Neural progenitor cell (in vitro differentiated cells): ENCODE measurements around the gene TNPO2. TPM values are rescaled to one million over a fixed set of nuclear protein-coding genes. Genes with fewer than 3 reads are reported as not detected.

Experiments used
- DNase-seq: peaks from one replicate; pipeline ENCODE4 v3.0.0-alpha.2; 2016; ENCODE audit warnings: low spot score
- H2AFZ ChIP-seq: fragments of 200-600 bp; sonication (generic); replicated peaks from 2 replicates; pipeline ENCODE4 v1.6.1; 2016; ENCODE audit warnings: antibody characterized with exemption
- H3F3A ChIP-seq: fragments of 200-600 bp; sonication (generic); 2 replicates; pipeline ENCODE4 v1.6.1; 2016; ENCODE audit warnings: antibody characterized with exemption, low read depth
- H3K27ac ChIP-seq: fragments of 200-600 bp; sonication (generic); 2 replicates; pipeline ENCODE4 v1.5.1; 2016; ENCODE audit warnings: mild to moderate bottlenecking
- H3K27me3 ChIP-seq: fragments of 200-600 bp; sonication (generic); 2 replicates; pipeline ENCODE4 v1.6.1; 2016; ENCODE audit warnings: mild to moderate bottlenecking, moderate library complexity
- H3K36me3 ChIP-seq: fragments of 200-600 bp; sonication (generic); 2 replicates; pipeline ENCODE4 v1.5.1; 2016
- H3K4me1 ChIP-seq: fragments of 200-600 bp; sonication (generic); 2 replicates; pipeline ENCODE4 v1.6.1; 2016; ENCODE audit warnings: mixed run types
- H3K4me2 ChIP-seq: fragments of 200-600 bp; sonication (generic); 2 replicates; pipeline ENCODE4 v1.6.1; 2016
- H3K4me3 ChIP-seq: fragments of 200-600 bp; sonication (generic); 2 replicates; pipeline ENCODE4 v1.5.1; 2016
- H3K79me2 ChIP-seq: fragments of 200-600 bp; sonication (generic); 2 replicates; pipeline ENCODE4 v1.6.1; 2016; ENCODE audit warnings: low read depth
- H3K9ac ChIP-seq: fragments of 200-600 bp; sonication (generic); 2 replicates; pipeline ENCODE4 v1.6.1; 2016
- H3K9me3 ChIP-seq: fragments of 200-600 bp; sonication (generic); 2 replicates; pipeline ENCODE4 v1.5.1; 2016; ENCODE audit warnings: low read depth
- H4K20me1 ChIP-seq: fragments of 200-600 bp; sonication (generic); 2 replicates; pipeline ENCODE4 v1.6.1; 2016; ENCODE audit warnings: low read depth
- H3K27ac Mint-ChIP-seq: 3 replicates; pipeline ENCODE4 v1.8.0; 2021; ENCODE audit warnings: mixed read lengths
- H3K27me3 Mint-ChIP-seq: 2 replicates; pipeline ENCODE4 v1.8.0; 2022; ENCODE audit warnings: low read depth, mild to moderate bottlenecking, inconsistent platforms, moderate library complexity, mixed read lengths; ENCODE audit not compliant: insufficient read depth
- H3K36me3 Mint-ChIP-seq: 3 replicates; pipeline ENCODE4 v1.8.0; 2021; ENCODE audit warnings: mixed read lengths
- H3K4me1 Mint-ChIP-seq: 3 replicates; pipeline ENCODE4 v1.8.0; 2021; ENCODE audit warnings: mixed read lengths
- H3K4me3 Mint-ChIP-seq: 3 replicates; pipeline ENCODE4 v1.8.0; 2021; ENCODE audit warnings: mild to moderate bottlenecking, moderate library complexity, mixed read lengths
- H3K9me3 Mint-ChIP-seq: 3 replicates; pipeline ENCODE4 v1.8.0; 2020; ENCODE audit warnings: mixed read lengths
- EZH2 ChIP-seq: fragments of 200-600 bp; sonication (generic); IDR thresholded peaks from 2 replicates; pipeline ENCODE4 v1.6.1; 2017; ENCODE audit warnings: antibody characterized with exemption, mild to moderate bottlenecking, moderate library complexity
- EZH2phosphoT487 ChIP-seq: fragments of 200-600 bp; sonication (generic); IDR thresholded peaks from 2 replicates; pipeline ENCODE4 v1.6.1; 2017; ENCODE audit warnings: antibody characterized with exemption
- total RNA-seq: library from RNA; depleted of rRNA; stranded (reverse); fragments of >200 nt; gene quantifications from 2 replicates; pipeline ENCODE4 v1.2.3, GENCODE V29; 2015; ENCODE audit warnings: low replicate concordance
- TF ChIP-seq, protein P1 (sequence below): fragments of 200-600 bp; sonication (generic); IDR thresholded peaks from 2 replicates; pipeline ENCODE4 v1.5.1; 2017; ENCODE audit warnings: antibody characterized with exemption, mild to moderate bottlenecking

TNPO2 gene
- total RNA-seq, 1 donor from 2014 or later: 58.1 TPM

- H3K79me2 ChIP-seq: no peaks in the 10 kb centered on the region
- H3K4me3 ChIP-seq: peak overlapping the region; percentile 58
- peaks cover 4% of the 10 kb centered on the region for H3K27me3 ChIP-seq
- peaks cover 4% of the 10 kb centered on the region for H3K36me3 Mint-ChIP-seq
- no peaks in the 10 kb centered on the region for H3K9me3 ChIP-seq
- peaks cover 5% of the 10 kb centered on the region for H3K9me3 Mint-ChIP-seq
- peak; percentile 87 for DNase-seq
- TF ChIP-seq EZH2phosphoT487: no peak
- TF ChIP-seq, protein P1, sequence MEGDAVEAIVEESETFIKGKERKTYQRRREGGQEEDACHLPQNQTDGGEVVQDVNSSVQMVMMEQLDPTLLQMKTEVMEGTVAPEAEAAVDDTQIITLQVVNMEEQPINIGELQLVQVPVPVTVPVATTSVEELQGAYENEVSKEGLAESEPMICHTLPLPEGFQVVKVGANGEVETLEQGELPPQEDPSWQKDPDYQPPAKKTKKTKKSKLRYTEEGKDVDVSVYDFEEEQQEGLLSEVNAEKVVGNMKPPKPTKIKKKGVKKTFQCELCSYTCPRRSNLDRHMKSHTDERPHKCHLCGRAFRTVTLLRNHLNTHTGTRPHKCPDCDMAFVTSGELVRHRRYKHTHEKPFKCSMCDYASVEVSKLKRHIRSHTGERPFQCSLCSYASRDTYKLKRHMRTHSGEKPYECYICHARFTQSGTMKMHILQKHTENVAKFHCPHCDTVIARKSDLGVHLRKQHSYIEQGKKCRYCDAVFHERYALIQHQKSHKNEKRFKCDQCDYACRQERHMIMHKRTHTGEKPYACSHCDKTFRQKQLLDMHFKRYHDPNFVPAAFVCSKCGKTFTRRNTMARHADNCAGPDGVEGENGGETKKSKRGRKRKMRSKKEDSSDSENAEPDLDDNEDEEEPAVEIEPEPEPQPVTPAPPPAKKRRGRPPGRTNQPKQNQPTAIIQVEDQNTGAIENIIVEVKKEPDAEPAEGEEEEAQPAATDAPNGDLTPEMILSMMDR: peak; percentile 67
- TF ChIP-seq EZH2: no peak
- H3K27ac Mint-ChIP-seq: peak overlapping the region; percentile 70
- peaks cover 16% of the 10 kb centered on the region for H3F3A ChIP-seq
- H3K4me3 Mint-ChIP-seq: peak overlapping the region; percentile 81
- H3K4me1 ChIP-seq: peaks cover 3% of the 10 kb centered on the region
- peaks cover 7% of the 10 kb centered on the region for H3K27me3 Mint-ChIP-seq
- peak overlapping the region; percentile 77 for H3K4me2 ChIP-seq
- H3K27ac ChIP-seq: no peak overlapping the region
- peaks cover 14% of the 10 kb centered on the region for H3K4me1 Mint-ChIP-seq
- no peaks in the 10 kb centered on the region for H3K36me3 ChIP-seq
- no peaks in the 10 kb centered on the region for H4K20me1 ChIP-seq
- no peak overlapping the region for H3K9ac ChIP-seq
- peak overlapping the region; percentile 73 for H2AFZ ChIP-seq
These were observed 42.4 kb upstream of the TNPO2 start for GRCh38 chr19:12766051-12766521.

- H3K27me3 ChIP-seq: no peaks in the 10 kb centered on the region
- Mint-ChIP-seq H3K36me3 (peaks cover 6% of the 10 kb centered on the region), H3K27me3 (peaks cover 10% of the 10 kb centered on the region), H3K27ac (no peak overlapping the region), H3K4me1 (peaks cover 8% of the 10 kb centered on the region), H3K4me3 (no peak overlapping the region), H3K9me3 (peaks cover 8% of the 10 kb centered on the region)
- no peaks in the 10 kb centered on the region for H3K9me3 ChIP-seq
- H2AFZ ChIP-seq: no peak overlapping the region
- DNase-seq: no peak
- H4K20me1 ChIP-seq: no peaks in the 10 kb centered on the region
- H3K9ac ChIP-seq: no peak overlapping the region
- no peaks in the 10 kb centered on the region for H3K79me2 ChIP-seq
- H3K4me2 ChIP-seq: no peak overlapping the region
- H3K27ac ChIP-seq: no peak overlapping the region
- no peaks in the 10 kb centered on the region for H3K36me3 ChIP-seq
- H3F3A ChIP-seq: peaks cover 9% of the 10 kb centered on the region
- no peaks in the 10 kb centered on the region for H3K4me1 ChIP-seq
- no peak for TF ChIP-seq EZH2phosphoT487
- no peak overlapping the region for H3K4me3 ChIP-seq
These were observed 41.0 kb upstream of the TNPO2 start for GRCh38 chr19:12764698-12765097.

- H3K27ac ChIP-seq: no peak overlapping the region
- TF ChIP-seq EZH2: no peak
- TF ChIP-seq EZH2phosphoT487: no peak
- TF ChIP-seq, protein P1: no peak
- Mint-ChIP-seq H3K4me3 (no peak overlapping the region), H3K36me3 (peaks cover 6% of the 10 kb centered on the region), H3K27me3 (peaks cover 8% of the 10 kb centered on the region), H3K4me1 (peaks cover 5% of the 10 kb centered on the region), H3K27ac (no peak overlapping the region), H3K9me3 (peaks cover 8% of the 10 kb centered on the region)
- H3K79me2 ChIP-seq: no peaks in the 10 kb centered on the region
- no peak overlapping the region for H3K9ac ChIP-seq
- H2AFZ ChIP-seq: no peak overlapping the region
- no peak overlapping the region for H3K4me3 ChIP-seq
- no peaks in the 10 kb centered on the region for H3K9me3 ChIP-seq
- peaks cover 13% of the 10 kb centered on the region for H3F3A ChIP-seq
- H3K4me2 ChIP-seq: no peak overlapping the region
- H3K36me3 ChIP-seq: no peaks in the 10 kb centered on the region
- no peaks in the 10 kb centered on the region for H3K27me3 ChIP-seq
- H4K20me1 ChIP-seq: no peaks in the 10 kb centered on the region
- DNase-seq: no peak
- no peaks in the 10 kb centered on the region for H3K4me1 ChIP-seq
These were observed 39.4 kb upstream of the TNPO2 start for GRCh38 chr19:12763100-12763499.

DNA sequence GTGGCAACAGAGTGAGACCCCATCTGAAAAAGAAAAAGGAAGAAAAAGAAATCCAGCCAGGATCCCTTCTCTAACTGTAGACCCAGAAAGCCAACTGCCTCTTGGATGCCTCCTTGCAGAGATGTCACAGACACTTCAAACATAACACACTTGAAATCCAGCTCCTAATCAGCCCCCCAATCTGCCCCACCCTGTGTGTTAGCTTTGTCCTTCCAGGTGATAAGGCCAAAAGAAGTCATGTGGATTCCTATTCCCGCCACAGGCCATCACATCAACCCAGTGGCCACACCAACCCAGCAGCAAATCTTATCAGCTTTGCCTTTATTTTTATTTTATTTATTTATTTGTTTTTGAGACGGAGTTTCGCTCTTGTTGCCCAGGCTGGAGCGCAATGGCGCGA lies 36.0 kb upstream of the TNPO2 start:
- peaks cover 7% of the 10 kb centered on the region for H3K27me3 Mint-ChIP-seq
- no peaks in the 10 kb centered on the region for H3K79me2 ChIP-seq
- no peak overlapping the region for H3K4me3 Mint-ChIP-seq
- H3K27me3 ChIP-seq: peaks cover 5% of the 10 kb centered on the region
- H3K9me3 ChIP-seq: no peaks in the 10 kb centered on the region
- no peaks in the 10 kb centered on the region for H4K20me1 ChIP-seq
- no peak overlapping the region for H3K4me2 ChIP-seq
- no peak overlapping the region for H3K9ac ChIP-seq
- no peak for DNase-seq
- H3K4me1 ChIP-seq: no peaks in the 10 kb centered on the region
- no peak overlapping the region for H2AFZ ChIP-seq
- no peak overlapping the region for H3K4me3 ChIP-seq
- peaks cover 19% of the 10 kb centered on the region for H3F3A ChIP-seq
- TF ChIP-seq EZH2phosphoT487: no peak
- TF ChIP-seq, protein P1: no peak
- TF ChIP-seq EZH2: no peak
- H3K27ac ChIP-seq: no peak overlapping the region
- H3K36me3 Mint-ChIP-seq: peaks cover 4% of the 10 kb centered on the region
- peaks cover 8% of the 10 kb centered on the region for H3K4me1 Mint-ChIP-seq
- no peaks in the 10 kb centered on the region for H3K36me3 ChIP-seq
- H3K9me3 Mint-ChIP-seq: peaks cover 8% of the 10 kb centered on the region
- no peak overlapping the region for H3K27ac Mint-ChIP-seq
